PC-3 (cell line): ENCODE results near the gene DNAH17. TPM values are rescaled to one million over a fixed set of nuclear protein-coding genes. Genes with fewer than 3 reads are reported as not detected.

Experiments used
- ATAC-seq: fragments of 200-7000 bp; cut with Tn5 transposase; 2 replicates; pipeline ENCODE4 v1.9.1; 2020; ENCODE audit warnings: mild to moderate bottlenecking, moderate library complexity
- BruUV-seq: library from RNA; stranded (reverse); fragments of 400-500 nt; replicated peaks from 2 replicates; lab custom pipeline; 2021; lab: Mats Ljungman, UMichigan
- CTCF ChIA-PET: fragments of 300-600 bp; sonication (Branson Sonifier 250); formaldehyde crosslinking; loops from one replicate; lab custom pipeline; 2022; ENCODE audit warnings: antibody characterized with exemption; lab: Charles Lee
- POLR2A ChIA-PET: fragments of 300-600 bp; sonication (Branson Sonifier 250); formaldehyde crosslinking; loops from one replicate; lab custom pipeline; 2022; ENCODE audit warnings: antibody characterized with exemption; ENCODE audit not compliant: unreplicated experiment; lab: Charles Lee
- DNase-seq: peaks from one replicate; pipeline ENCODE4 v3.0.0-alpha.2; 2015
- H2AFZ ChIP-seq: fragments of 300-600 bp; sonication (generic); 2 replicates; pipeline ENCODE4 v1.6.0; 2016; ENCODE audit warnings: antibody characterized with exemption, low read length
- H3F3A ChIP-seq: fragments of 300-600 bp; sonication (generic); one replicate; pipeline ENCODE4 v1.6.0; 2017; ENCODE audit warnings: antibody characterized with exemption, low read length, control low read depth, mild to moderate bottlenecking; ENCODE audit not compliant: unreplicated experiment
- H3K27ac ChIP-seq: fragments of 300-600 bp; sonication (generic); 2 replicates; pipeline ENCODE4 v1.5.1; 2016; ENCODE audit warnings: mild to moderate bottlenecking, low read length
- H3K27me3 ChIP-seq: fragments of 300-600 bp; sonication (generic); 2 replicates; pipeline ENCODE4 v1.6.1; 2016; ENCODE audit warnings: low read length, mixed read lengths
- H3K36me3 ChIP-seq: fragments of 300-600 bp; sonication (generic); 2 replicates; pipeline ENCODE4 v1.6.1; 2016; ENCODE audit warnings: low read depth, mixed run types, low read length, mixed read lengths
- H3K4me1 ChIP-seq: fragments of 300-600 bp; sonication (generic); 2 replicates; pipeline ENCODE4 v1.5.1; 2016; ENCODE audit warnings: low read length; ENCODE audit not compliant: insufficient read depth
- H3K4me2 ChIP-seq: fragments of 300-600 bp; sonication (generic); 2 replicates; pipeline ENCODE4 v1.6.0; 2016; ENCODE audit warnings: low read length
- H3K4me3 ChIP-seq: fragments of 300-600 bp; sonication (generic); 2 replicates; pipeline ENCODE4 v1.5.1; 2016; ENCODE audit warnings: mild to moderate bottlenecking, low read length, mixed read lengths
- H3K79me2 ChIP-seq: fragments of 300-600 bp; sonication (generic); 2 replicates; pipeline ENCODE4 v1.6.1; 2017; ENCODE audit warnings: low read length, mixed read lengths
- H3K9ac ChIP-seq: fragments of 300-600 bp; sonication (generic); 2 replicates; pipeline ENCODE4 v1.6.0; 2016; ENCODE audit warnings: mild to moderate bottlenecking, low read length
- H3K9me2 ChIP-seq: fragments of 300-600 bp; sonication (generic); replicated peaks from 2 replicates; pipeline ENCODE4 v1.6.1; 2016; ENCODE audit warnings: mixed run types, low read length, mixed read lengths
- H3K9me3 ChIP-seq: fragments of 300-600 bp; sonication (generic); 2 replicates; pipeline ENCODE4 v1.6.1; 2016; ENCODE audit warnings: low read length, mixed read lengths
- H4K20me1 ChIP-seq: fragments of 300-600 bp; sonication (generic); 2 replicates; pipeline ENCODE4 v1.6.1; 2016; ENCODE audit warnings: low read length, mixed read lengths
- CTCF ChIP-seq: fragments of 300-600 bp; sonication (generic); conservative IDR thresholded peaks from 2 replicates; pipeline ENCODE4 v1.5.1; 2017; ENCODE audit warnings: antibody characterized with exemption, low read depth, mild to moderate bottlenecking, low read length
- EZH2 ChIP-seq: fragments of 300-600 bp; sonication (generic); IDR thresholded peaks from one replicate; pipeline ENCODE4 v1.6.1; 2017; ENCODE audit warnings: antibody characterized with exemption, mild to moderate bottlenecking, low read length; ENCODE audit not compliant: unreplicated experiment
- EZH2phosphoT487 ChIP-seq: fragments of 300-600 bp; sonication (generic); IDR thresholded peaks from 2 replicates; pipeline ENCODE4 v1.6.1; 2018; ENCODE audit warnings: mild to moderate bottlenecking, antibody characterized with exemption, low read length, borderline replicate concordance
- intact Hi-C: fragments of 100-400 bp; cut with micrococcal nuclease; formaldehyde crosslinking; loops from 2 replicates; pipeline ENCODE4 v1.9.0; 2023
- total RNA-seq: library from RNA; depleted of rRNA; stranded (reverse); fragments of >200 nt; gene quantifications from 2 replicates; pipeline ENCODE4 v1.2.3, GENCODE V29; 2014

The DNAH17 gene
- total RNA-seq, 1 experiment from 2014 or later, result 0.04 TPM

GRCh38 chr17:78619334-78619733, 42.1 kb upstream of the DNAH17 start:
- Histone ChIP-seq H3K9me3 (no peaks in the 10 kb centered on the region), H3K27ac (no peak overlapping the region), H3K79me2 (no peaks in the 10 kb centered on the region), H2AFZ (no peak overlapping the region), H3K27me3 (peaks cover 27% of the 10 kb centered on the region), H3K4me3 (no peak overlapping the region), H3K9me2 (no peaks in the 10 kb centered on the region), H3K9ac (no peak overlapping the region), H3K4me2 (no peak overlapping the region), H3F3A (no peaks in the 10 kb centered on the region), H3K36me3 (no peaks in the 10 kb centered on the region), H4K20me1 (no peaks in the 10 kb centered on the region), H3K4me1 (no peaks in the 10 kb centered on the region)
- ATAC-seq (no peak), DNase-seq (no peak)
- BruUV-seq, result no TSS peak
- POLR2A ChIA-PET, result no interaction called here
- CTCF ChIA-PET, result no interaction called here
- intact Hi-C loops, result no loop called here
- TF ChIP-seq EZH2 (no peak), CTCF (no peak), EZH2phosphoT487 (no peak)

- H3K4me1 ChIP-seq, result no peaks in the 10 kb centered on the region
- no peaks in the 10 kb centered on the region for H3K79me2 ChIP-seq
- no peak overlapping the region for H3K27ac ChIP-seq
- peaks cover 27% of the 10 kb centered on the region for H3K27me3 ChIP-seq
- ATAC-seq (no peak), DNase-seq (no peak)
- H3K9me2 ChIP-seq, result no peaks in the 10 kb centered on the region
- no peak overlapping the region for H3K4me3 ChIP-seq
- no peak overlapping the region for H2AFZ ChIP-seq
- H3K9ac ChIP-seq, result no peak overlapping the region
- ChIA-PET POLR2A (no interaction called here), CTCF (no interaction called here)
- no TSS peak for BruUV-seq
- H3F3A ChIP-seq, result no peaks in the 10 kb centered on the region
- no peaks in the 10 kb centered on the region for H3K36me3 ChIP-seq
- no peak overlapping the region for H3K4me2 ChIP-seq
- TF ChIP-seq EZH2phosphoT487 (no peak), CTCF (no peak), EZH2 (no peak)
- intact Hi-C loops, result no loop called here
- no peaks in the 10 kb centered on the region for H3K9me3 ChIP-seq
- H4K20me1 ChIP-seq, result no peaks in the 10 kb centered on the region
These were observed 41.3 kb upstream of the DNAH17 start for GRCh38 chr17:78618264-78619066.

GRCh38 chr17:78617511-78618061, 40.4 kb upstream of the DNAH17 start:
- no peak for ATAC-seq
- Histone ChIP-seq H3K9me3 (no peaks in the 10 kb centered on the region), H3K27ac (no peak overlapping the region), H2AFZ (no peak overlapping the region), H3K36me3 (no peaks in the 10 kb centered on the region), H3K4me2 (no peak overlapping the region), H3K27me3 (peaks cover 27% of the 10 kb centered on the region), H4K20me1 (no peaks in the 10 kb centered on the region), H3K4me1 (no peaks in the 10 kb centered on the region), H3K79me2 (no peaks in the 10 kb centered on the region), H3F3A (no peaks in the 10 kb centered on the region), H3K9me2 (no peaks in the 10 kb centered on the region), H3K9ac (no peak overlapping the region), H3K4me3 (no peak overlapping the region)
- no TSS peak for BruUV-seq
- intact Hi-C loops, result no loop called here
- ChIA-PET POLR2A (no interaction called here), CTCF (no interaction called here)
- TF ChIP-seq CTCF, result no peak
- no peak for TF ChIP-seq EZH2phosphoT487
- no peak for TF ChIP-seq EZH2
- DNase-seq, result no peak
